Activated B cell treated with CpG ODN at 0.5 μM for 24 hours (primary cell): ENCODE data around the gene AFF3. TPM values are rescaled to one million over a fixed set of nuclear protein-coding genes. Genes with fewer than 3 reads are reported as not detected.
A peak's percentile ranks its signal among the peaks of the same experiment; 100 is the strongest.

Source experiments
- ATAC-seq: fragments of 200-7000 bp; cut with Tn5 transposase; one replicate; pipeline ENCODE4 v1.10.0; 2021; ENCODE audit warnings: low read depth, mild to moderate bottlenecking, moderate library complexity
- CTCF ChIA-PET: fragments of 350-600 bp; sonication (Branson Sonifier 250); formaldehyde crosslinking; loops from one replicate; lab custom pipeline; 2021; ENCODE audit warnings: antibody characterized with exemption; lab: Charles Lee
- POLR2A ChIA-PET: fragments of 350-600 bp; sonication (Branson Sonifier 250); formaldehyde crosslinking; loops from one replicate; lab custom pipeline; 2021; ENCODE audit warnings: antibody characterized with exemption; lab: Charles Lee
- DNase-seq: peaks from one replicate; pipeline ENCODE4 v3.0.0; 2022
- H3K27ac Mint-ChIP-seq: one replicate; pipeline ENCODE4 v1.8.0; 2020; ENCODE audit warnings: mixed read lengths
- H3K27me3 Mint-ChIP-seq: one replicate; pipeline ENCODE4 v1.8.0; 2021; ENCODE audit warnings: mixed read lengths
- H3K36me3 Mint-ChIP-seq: one replicate; pipeline ENCODE4 v1.8.0; 2021; ENCODE audit warnings: low read depth, mixed read lengths
- H3K4me1 Mint-ChIP-seq: one replicate; pipeline ENCODE4 v1.8.0; 2021; ENCODE audit warnings: mixed read lengths
- H3K4me3 Mint-ChIP-seq: one replicate; pipeline ENCODE4 v1.8.0; 2020; ENCODE audit warnings: mild to moderate bottlenecking, mixed read lengths
- H3K9me3 Mint-ChIP-seq: one replicate; pipeline ENCODE4 v1.8.0; 2020; ENCODE audit warnings: mixed read lengths
- intact Hi-C: fragments of 100-400 bp; cut with micrococcal nuclease; formaldehyde crosslinking; loops from one replicate; pipeline ENCODE4 v1.15.1; 2024
- total RNA-seq: library from RNA; stranded (reverse); gene quantifications from 2 replicates; pipeline ENCODE4 v1.2.3, GENCODE V29; 2022
- TF ChIP-seq, protein P1 (sequence below): fragments of 200-600 bp; IDR thresholded peaks from one replicate; pipeline ENCODE4 v1.8.0; 2022; ENCODE audit warnings: antibody characterized with exemption, mild to moderate bottlenecking

The AFF3 gene
- total RNA-seq, 1 donor from 2014 or later: 271 TPM

DNA sequence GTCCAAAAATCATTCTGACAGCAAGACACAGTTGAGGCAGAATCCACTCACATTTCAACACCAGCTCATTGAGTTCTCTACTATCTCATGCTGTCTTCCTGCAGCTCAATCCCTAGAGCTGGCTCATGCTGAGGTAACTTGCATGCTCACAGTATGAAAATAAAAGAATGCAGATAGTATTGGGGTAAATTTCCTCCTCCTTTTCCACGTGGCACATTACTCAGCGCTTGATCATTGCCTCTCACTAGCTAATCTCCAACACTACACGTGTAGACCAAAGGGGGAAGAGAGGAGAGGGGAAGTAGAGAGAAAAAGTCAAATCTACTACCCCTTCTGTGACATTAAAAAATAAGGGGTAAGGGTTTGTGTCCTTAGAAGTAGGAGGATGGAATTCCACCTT is 300.6 kb downstream of the AFF3 start:
- peaks cover 11% of the 10 kb centered on the region for H3K4me1 Mint-ChIP-seq

DNA sequence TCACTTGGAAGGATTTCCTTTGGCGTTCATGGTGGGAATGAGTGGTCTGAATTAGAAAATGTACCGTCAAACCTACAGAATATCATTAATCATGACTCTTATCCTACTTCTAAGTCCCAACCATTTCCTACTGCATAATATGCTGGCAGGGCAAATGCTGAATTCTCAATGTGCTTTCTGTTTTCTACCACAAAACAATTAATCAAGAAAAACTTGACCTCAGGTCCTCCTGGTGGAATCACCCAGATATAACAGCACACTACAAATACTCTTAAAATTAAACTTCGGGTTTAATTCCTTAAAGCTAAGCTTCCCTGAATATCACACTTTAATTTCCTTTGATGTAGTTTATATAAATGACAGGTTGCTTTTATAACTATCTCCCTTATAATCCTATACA is 301.6 kb downstream of the AFF3 start:
- peak overlapping the region; percentile 67 for H3K27ac Mint-ChIP-seq
- ATAC-seq: no peak
- ChIA-PET POLR2A (no interaction called here), CTCF (no interaction called here)
- H3K9me3 Mint-ChIP-seq: no peaks in the 10 kb centered on the region
- no peak for DNase-seq
- H3K36me3 Mint-ChIP-seq: peaks cover 64% of the 10 kb centered on the region
- H3K4me3 Mint-ChIP-seq: no peak overlapping the region
- peaks cover 11% of the 10 kb centered on the region for H3K4me1 Mint-ChIP-seq
- TF ChIP-seq, protein P1, sequence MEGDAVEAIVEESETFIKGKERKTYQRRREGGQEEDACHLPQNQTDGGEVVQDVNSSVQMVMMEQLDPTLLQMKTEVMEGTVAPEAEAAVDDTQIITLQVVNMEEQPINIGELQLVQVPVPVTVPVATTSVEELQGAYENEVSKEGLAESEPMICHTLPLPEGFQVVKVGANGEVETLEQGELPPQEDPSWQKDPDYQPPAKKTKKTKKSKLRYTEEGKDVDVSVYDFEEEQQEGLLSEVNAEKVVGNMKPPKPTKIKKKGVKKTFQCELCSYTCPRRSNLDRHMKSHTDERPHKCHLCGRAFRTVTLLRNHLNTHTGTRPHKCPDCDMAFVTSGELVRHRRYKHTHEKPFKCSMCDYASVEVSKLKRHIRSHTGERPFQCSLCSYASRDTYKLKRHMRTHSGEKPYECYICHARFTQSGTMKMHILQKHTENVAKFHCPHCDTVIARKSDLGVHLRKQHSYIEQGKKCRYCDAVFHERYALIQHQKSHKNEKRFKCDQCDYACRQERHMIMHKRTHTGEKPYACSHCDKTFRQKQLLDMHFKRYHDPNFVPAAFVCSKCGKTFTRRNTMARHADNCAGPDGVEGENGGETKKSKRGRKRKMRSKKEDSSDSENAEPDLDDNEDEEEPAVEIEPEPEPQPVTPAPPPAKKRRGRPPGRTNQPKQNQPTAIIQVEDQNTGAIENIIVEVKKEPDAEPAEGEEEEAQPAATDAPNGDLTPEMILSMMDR: no peak
- no peaks in the 10 kb centered on the region for H3K27me3 Mint-ChIP-seq
- intact Hi-C loops: no loop called here

More for the DNA sequence above, 300.6 kb downstream of the AFF3 start:
- H3K27me3 Mint-ChIP-seq: no peaks in the 10 kb centered on the region
- ChIA-PET POLR2A (interaction anchor here (0.6 kb wide), 1 partner anchor 1295 kb away, joined by 3 read pairs; no protein-coding TSS in a partner anchor), CTCF (no interaction called here)
- DNase-seq (no peak), ATAC-seq (no peak)
- TF ChIP-seq, protein P1: no peak
- H3K9me3 Mint-ChIP-seq: no peaks in the 10 kb centered on the region
- H3K27ac Mint-ChIP-seq: no peak overlapping the region
- peaks cover 61% of the 10 kb centered on the region for H3K36me3 Mint-ChIP-seq
- no peak overlapping the region for H3K4me3 Mint-ChIP-seq
- intact Hi-C loops: no loop called here

DNA sequence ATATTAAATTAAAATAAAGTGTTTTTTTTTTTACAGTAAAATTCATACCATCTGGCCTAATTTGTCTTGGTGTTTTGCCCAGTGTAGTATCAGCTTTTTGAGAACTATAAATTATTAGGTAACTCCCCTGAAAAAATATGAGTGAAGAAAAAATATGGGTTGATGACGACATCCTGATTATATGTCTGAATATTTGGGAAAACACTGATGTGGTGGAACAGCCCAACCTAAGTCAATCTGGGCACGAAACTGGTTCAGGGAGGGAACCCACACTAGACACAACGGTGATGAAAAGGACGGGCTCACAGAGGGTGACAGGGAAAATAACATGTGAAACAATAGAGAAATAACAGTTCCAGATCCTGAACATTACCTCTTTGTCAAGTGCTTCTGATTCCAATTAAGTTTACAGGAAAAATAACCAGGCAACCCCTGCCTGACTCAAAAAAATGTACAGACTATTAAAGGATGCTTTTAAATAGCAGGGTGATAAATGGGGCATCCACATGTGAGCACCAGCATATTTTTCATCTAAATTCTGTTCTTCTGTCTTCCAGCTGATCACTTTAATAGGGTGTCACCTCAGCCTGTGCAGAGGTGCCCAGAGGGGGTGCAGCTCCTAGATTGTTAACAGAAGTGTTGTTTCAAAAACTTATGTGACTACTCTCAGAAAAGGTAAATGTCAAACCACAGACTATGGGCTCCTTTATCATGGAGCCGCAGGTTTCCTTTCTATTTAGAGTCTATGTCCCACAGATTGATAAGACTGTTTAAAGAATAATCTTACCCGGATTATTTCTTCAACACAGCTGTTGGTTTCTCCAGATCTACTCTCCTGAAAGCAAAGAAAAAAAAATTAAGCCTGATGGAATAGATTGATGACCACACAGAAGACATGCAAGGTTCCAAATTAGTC is 305.4 kb downstream of the AFF3 start:
- TF ChIP-seq, protein P1: no peak
- Mint-ChIP-seq H3K27ac (peak overlapping the region; percentile 30), H3K4me3 (no peak overlapping the region), H3K27me3 (no peaks in the 10 kb centered on the region), H3K4me1 (peaks cover 5% of the 10 kb centered on the region), H3K9me3 (peaks cover under 1% of the 10 kb centered on the region), H3K36me3 (peaks cover 87% of the 10 kb centered on the region)
- POLR2A ChIA-PET: no interaction called here
- intact Hi-C loops: no loop called here
- no peak for ATAC-seq
- CTCF ChIA-PET: no interaction called here
- no peak for DNase-seq

DNA sequence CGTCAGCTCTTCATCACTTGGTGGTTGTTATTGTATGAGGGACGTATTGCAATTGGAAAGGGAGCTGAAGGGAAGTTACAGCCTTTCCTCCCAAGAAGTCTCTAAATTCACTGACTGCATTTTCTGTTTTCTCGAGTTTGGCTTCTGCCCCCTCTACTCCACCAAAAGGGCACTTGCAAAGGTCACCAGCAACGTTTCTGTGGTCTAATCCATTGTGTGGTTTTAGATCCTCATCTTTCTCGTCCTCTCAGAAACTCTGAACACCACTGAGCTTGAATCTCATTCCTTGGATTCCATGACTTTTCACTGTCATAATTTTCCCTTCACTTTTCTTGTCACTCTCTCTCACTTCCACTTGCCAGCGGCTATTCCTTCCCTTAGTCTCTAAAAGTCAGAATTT is 308.0 kb downstream of the AFF3 start:
- no peak for ATAC-seq
- ChIA-PET CTCF (no interaction called here), POLR2A (interaction anchor here (0.8 kb wide), 1 partner anchor 40 kb away, joined by 3 read pairs; no protein-coding TSS in a partner anchor)
- intact Hi-C loops: no loop called here
- H3K27ac Mint-ChIP-seq: peak overlapping the region; percentile 1
- TF ChIP-seq, protein P1: no peak
- no peak overlapping the region for H3K4me3 Mint-ChIP-seq
- H3K36me3 Mint-ChIP-seq: peaks cover 90% of the 10 kb centered on the region
- peaks cover 4% of the 10 kb centered on the region for H3K9me3 Mint-ChIP-seq
- peaks cover under 1% of the 10 kb centered on the region for H3K4me1 Mint-ChIP-seq
- DNase-seq: no peak
- no peaks in the 10 kb centered on the region for H3K27me3 Mint-ChIP-seq

DNA sequence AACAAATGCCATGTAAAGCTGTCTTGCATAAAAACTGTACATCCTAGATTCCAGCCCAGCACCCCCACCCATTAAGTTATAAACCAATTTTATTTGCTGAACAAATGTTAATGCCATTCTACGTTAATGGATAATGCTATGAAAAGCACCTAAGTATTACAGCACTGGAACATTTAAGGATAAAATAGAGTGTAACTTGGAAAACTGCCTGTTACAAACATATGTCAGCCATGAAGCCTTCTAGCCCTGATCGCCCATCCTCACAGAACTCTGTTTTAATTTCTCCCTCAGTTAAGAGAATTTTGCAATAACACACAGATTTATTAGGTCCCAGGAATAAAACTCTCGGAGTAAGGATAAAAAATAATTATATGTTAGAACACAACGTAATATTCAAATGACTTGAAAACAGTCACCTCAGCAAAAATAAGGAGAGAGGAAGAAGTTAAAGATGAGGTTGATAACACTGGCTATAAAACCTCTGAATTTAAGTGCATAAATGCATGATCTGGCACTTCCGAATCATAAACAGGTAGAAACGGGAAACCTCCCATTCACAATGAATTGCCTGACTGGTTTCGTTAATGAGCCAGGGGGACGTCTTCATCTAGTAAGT is 308.7 kb downstream of the AFF3 start:
- ChIA-PET POLR2A (interaction anchor here (0.8 kb wide), 1 partner anchor 41 kb away, joined by 3 read pairs; no protein-coding TSS in a partner anchor), CTCF (no interaction called here)
- TF ChIP-seq, protein P1: no peak
- intact Hi-C loops: no loop called here
- Mint-ChIP-seq H3K27ac (no peak overlapping the region), H3K27me3 (no peaks in the 10 kb centered on the region), H3K4me3 (no peak overlapping the region), H3K9me3 (peaks cover 5% of the 10 kb centered on the region), H3K36me3 (peaks cover 93% of the 10 kb centered on the region), H3K4me1 (peaks cover 8% of the 10 kb centered on the region)
- ATAC-seq (no peak), DNase-seq (no peak)
